H1 (cell line): ENCODE measurements around the gene ASGR1. TPM values are rescaled to one million over a fixed set of nuclear protein-coding genes. Genes with fewer than 3 reads are reported as not detected.

ENCODE experiments used
- CTCF ChIA-PET: fragments of 300-600 bp; sonication (Branson Sonifier 250); formaldehyde crosslinking; loops from one replicate; lab custom pipeline; 2021; ENCODE audit not compliant: partially characterized antibody; lab: Charles Lee
- POLR2A ChIA-PET: fragments of 300-600 bp; sonication (Branson Sonifier 250); formaldehyde crosslinking; loops from one replicate; lab custom pipeline; 2021; ENCODE audit warnings: inconsistent platforms; ENCODE audit not compliant: partially characterized antibody; lab: Charles Lee
- DNase-seq, 2 experiments: peaks; one replicate each; pipeline versions ENCODE4 v3.0.0 to v3.0.0-alpha.2; 2010 to 2022; ENCODE audit warnings: low spot score in 2 of 2, low read depth in 1 of 2, mixed read lengths in 1 of 2
- FAIRE-seq: peaks from 2 replicates; lab custom pipeline; 2011; peaks lifted over from hg19 to GRCh38; lab: Jason Lieb, UNC
- H2AFZ ChIP-seq: 2 replicates; pipeline ENCODE4 v1.8.1; 2012; ENCODE audit warnings: low read length, inconsistent platforms
- H2AK5ac ChIP-seq: 2 replicates; pipeline ENCODE4 v1.6.1; 2013; ENCODE audit warnings: low read depth, low read length
- H2BK120ac ChIP-seq: replicated peaks from 2 replicates; pipeline ENCODE3; 2013; ENCODE audit warnings: low read depth, low read length, inconsistent platforms
- H2BK12ac ChIP-seq: 2 replicates; pipeline ENCODE4 v1.6.1; 2013; ENCODE audit warnings: low read depth, low read length
- H2BK15ac ChIP-seq: 2 replicates; pipeline ENCODE4 v1.6.1; 2013; ENCODE audit warnings: low read length
- H2BK20ac ChIP-seq: 2 replicates; pipeline ENCODE4 v1.6.1; 2013; ENCODE audit warnings: low read length
- H2BK5ac ChIP-seq: 2 replicates; pipeline ENCODE4 v1.6.1; 2013; ENCODE audit warnings: low read depth, low read length
- H3K14ac ChIP-seq: 2 replicates; pipeline ENCODE4 v1.6.1; 2013; ENCODE audit warnings: inconsistent platforms; ENCODE audit not compliant: insufficient read length
- H3K18ac ChIP-seq: 2 replicates; pipeline ENCODE4 v1.6.1; 2013; ENCODE audit warnings: low read length; ENCODE audit errors: extremely low read depth
- H3K23ac ChIP-seq: 2 replicates; pipeline ENCODE4 v1.6.1; 2013; ENCODE audit warnings: inconsistent platforms; ENCODE audit not compliant: insufficient read length
- H3K23me2 ChIP-seq: 2 replicates; pipeline ENCODE4 v1.6.1; 2013; ENCODE audit warnings: low read depth, low read length
- H3K27ac ChIP-seq: 2 replicates; pipeline ENCODE4 v1.6.1; 2011; ENCODE audit warnings: low read depth, low read length, inconsistent platforms
- H3K27me3 ChIP-seq, 4 experiments: replicated peaks in 1 of 4; 1 replicate in 1 of 4; 2 replicates in 3 of 4; pipeline versions ENCODE4 v1.6.1 to v1.8.1; 2011 to 2013; ENCODE audit warnings: low read length in 3 of 4, mild to moderate bottlenecking in 3 of 4, inconsistent platforms in 2 of 4, mixed read lengths in 2 of 4, moderate library complexity in 1 of 4; ENCODE audit not compliant: control insufficient read depth in 3 of 4, insufficient read depth in 3 of 4; ENCODE audit errors: extremely low read depth in 1 of 4
- H3K36me3 ChIP-seq, 4 experiments: 2 replicates each; pipeline versions ENCODE4 v1.6.1 to v1.8.1; 2011 to 2013; ENCODE audit warnings: mild to moderate bottlenecking in 4 of 4, low read length in 3 of 4, moderate library complexity in 2 of 4, control low read depth in 1 of 4, inconsistent platforms in 1 of 4; ENCODE audit not compliant: insufficient read depth in 4 of 4, control insufficient read depth in 2 of 4
- H3K4ac ChIP-seq: replicated peaks from 2 replicates; pipeline ENCODE3; 2013; ENCODE audit warnings: low read length, low read depth, mixed read lengths, inconsistent platforms; ENCODE audit not compliant: insufficient read length
- H3K4me1 ChIP-seq, 4 experiments: replicated peaks in 1 of 4; 1 replicate in 1 of 4; 2 replicates in 3 of 4; pipeline versions ENCODE4 v1.6.1 to v1.8.1; 2011 to 2013; ENCODE audit warnings: low read length in 3 of 4, inconsistent platforms in 2 of 4, mixed read lengths in 1 of 4; ENCODE audit not compliant: insufficient read depth in 4 of 4, control insufficient read depth in 3 of 4
- H3K4me2 ChIP-seq, 2 experiments: 2 replicates each; pipeline versions ENCODE4 v1.6.1 to v1.8.1; 2011 to 2013; ENCODE audit warnings: low read depth in 2 of 2, low read length in 2 of 2, control low read depth in 1 of 2, inconsistent platforms in 1 of 2, mild to moderate bottlenecking in 1 of 2; ENCODE audit not compliant: insufficient read depth in 1 of 2
- H3K4me3 ChIP-seq, 4 experiments: fragments of 200-600, 300-600 bp in 1 of 4; sonication (generic), shearing (Covaris generic), sonication (Bioruptor Twin) in 1 of 4; 2 replicates each; pipeline versions ENCODE4 v1.5.1 to v1.8.1; 2011 to 2016; ENCODE audit warnings: low read length in 4 of 4, low read depth in 3 of 4, control low read depth in 2 of 4, inconsistent platforms in 2 of 4, mild to moderate bottlenecking in 2 of 4, mixed read lengths in 1 of 4, moderate library complexity in 1 of 4; ENCODE audit not compliant: insufficient read depth in 2 of 4; ENCODE audit errors: extremely low read depth in 1 of 4
- H3K56ac ChIP-seq: replicated peaks from 2 replicates; pipeline ENCODE3; 2013; ENCODE audit warnings: low read depth, mild to moderate bottlenecking, mixed read lengths, low read length, inconsistent platforms; ENCODE audit not compliant: insufficient read length
- H3K79me1 ChIP-seq: 2 replicates; pipeline ENCODE4 v1.6.1; 2013; ENCODE audit warnings: low read depth, low read length, control low read depth
- H3K79me2 ChIP-seq, 2 experiments: 2 replicates each; pipeline versions ENCODE4 v1.6.1 to v1.8.1; 2012 to 2013; ENCODE audit warnings: low read length in 2 of 2, mild to moderate bottlenecking in 2 of 2, inconsistent platforms in 1 of 2; ENCODE audit not compliant: insufficient read depth in 2 of 2, control insufficient read depth in 1 of 2
- H3K9ac ChIP-seq, 4 experiments: replicated peaks in 1 of 4; 1 replicate in 1 of 4; 2 replicates in 3 of 4; pipeline versions ENCODE4 v1.6.1 to v1.8.1; 2011 to 2013; ENCODE audit warnings: low read depth in 3 of 4, low read length in 3 of 4, control low read depth in 2 of 4, mild to moderate bottlenecking in 2 of 4, moderate library complexity in 2 of 4, inconsistent platforms in 1 of 4; ENCODE audit errors: extremely low read depth in 1 of 4
- H3K9me3 ChIP-seq, 2 experiments: 2 replicates each; pipeline versions ENCODE4 v1.6.1 to v1.8.1; 2012 to 2013; ENCODE audit warnings: mild to moderate bottlenecking in 2 of 2, moderate library complexity in 2 of 2, control low read depth in 1 of 2, inconsistent platforms in 1 of 2, low read depth in 1 of 2, low read length in 1 of 2, mixed read lengths in 1 of 2; ENCODE audit not compliant: insufficient read depth in 2 of 2
- H4K20me1 ChIP-seq, 2 experiments: replicated peaks in 1 of 2; 2 replicates each; pipeline versions ENCODE3 to v1.8.1; 2011 to 2013; ENCODE audit warnings: inconsistent platforms in 2 of 2, low read length in 2 of 2, mild to moderate bottlenecking in 1 of 2; ENCODE audit not compliant: insufficient read depth in 2 of 2, control insufficient read depth in 1 of 2
- H4K5ac ChIP-seq: 2 replicates; pipeline ENCODE4 v1.6.1; 2013; ENCODE audit warnings: low read length, low read depth, mixed read lengths, inconsistent platforms; ENCODE audit not compliant: insufficient read length
- H4K8ac ChIP-seq: 2 replicates; pipeline ENCODE4 v1.8.0; 2013; ENCODE audit warnings: mild to moderate bottlenecking, moderate library complexity, low read length, inconsistent platforms; ENCODE audit not compliant: insufficient read depth; ENCODE audit errors: extremely low read depth
- H4K91ac ChIP-seq: replicated peaks from 2 replicates; pipeline ENCODE3; 2013; ENCODE audit warnings: low read length, mixed read lengths, inconsistent platforms; ENCODE audit not compliant: insufficient read length
- HDAC6 ChIP-seq: IDR thresholded peaks from one replicate; pipeline ENCODE4 v1.7.1; 2012; ENCODE audit warnings: low read depth, mild to moderate bottlenecking, inconsistent platforms, low read length, moderate library complexity
- JUN ChIP-seq: IDR thresholded peaks from 2 replicates; pipeline ENCODE4 v1.6.1; 2011; ENCODE audit warnings: low read depth, mild to moderate bottlenecking, improper control_type of control experiment, low read length
- KDM5A ChIP-seq: fragments of 200-600 bp; IDR thresholded peaks from 2 replicates; pipeline ENCODE4 v1.7.1; 2012; ENCODE audit warnings: mild to moderate bottlenecking, low read length, inconsistent platforms, mixed read lengths
- POLR2A ChIP-seq, 2 experiments: IDR thresholded peaks; 1 replicate in 1 of 2; 2 replicates in 1 of 2; pipeline ENCODE4 v1.6.1; 2011; ENCODE audit warnings: low read depth in 2 of 2, low read length in 2 of 2, mild to moderate bottlenecking in 2 of 2; ENCODE audit errors: control extremely low read depth in 1 of 2
- POLR2AphosphoS5 ChIP-seq: IDR thresholded peaks from 2 replicates; pipeline ENCODE4 v1.6.1; 2011; ENCODE audit warnings: low read depth, low read length
- SP4 ChIP-seq: IDR thresholded peaks from 2 replicates; pipeline ENCODE4 v1.6.1; 2012; ENCODE audit warnings: low read length, inconsistent platforms
- SUZ12 ChIP-seq: fragments of 200-600 bp; sonication (generic); IDR thresholded peaks from 2 replicates; pipeline ENCODE4 v1.6.1; 2012; ENCODE audit warnings: mild to moderate bottlenecking, inconsistent platforms, low read length, moderate library complexity, mixed read lengths
- TCF12 ChIP-seq: IDR thresholded peaks from 2 replicates; pipeline ENCODE4 v1.6.1; 2011; ENCODE audit warnings: low read depth, mild to moderate bottlenecking, low read length
- WGBS, 2 experiments: shearing (Covaris generic) in 1 of 2; methylation state at CpG; one replicate each; pipeline versions ENCODE4 v1.1.6 to v1.1.7; 2013 to 2015; ENCODE audit warnings: low lambda C conversion rate in 2 of 2, mixed read lengths in 2 of 2, inconsistent platforms in 1 of 2, low coverage in 1 of 2, missing lambda C conversion rate in 1 of 2; ENCODE audit not compliant: insufficient replicate concordance in 2 of 2, insufficient coverage in 1 of 2, insufficient read length in 1 of 2; ENCODE audit errors: extremely low coverage in 1 of 2, missing lambda C conversion rate in 1 of 2; 5-methylcytosine and 5-hydroxymethylcytosine counted together
- polyA plus RNA-seq, 7 experiments: library from polyadenylated mRNA; depleted of rRNA in 3 of 7; stranded (reverse) in 5 of 7; unstranded in 2 of 7; fragments of >200 nt in 5 of 7; fragments of 200-250 nt in 2 of 7; gene quantifications; 1 replicate in 5 of 7; 2 replicates in 1 of 7; 4 replicates in 1 of 7; pipeline versions ENCODE4 v1.2.1 to v1.2.3, GENCODE V29; 2011 to 2013; ENCODE audit warnings: missing spikeins in 2 of 7, mixed read lengths in 2 of 7
- total RNA-seq: library from RNA; stranded (reverse); fragmentation: NEBNext Ultra II Directional; extraction: Animal tissue kit (Norgen Biotek cat#: 25700); gene quantifications from 2 replicates; pipeline ENCODE4 v1.2.1, GENCODE V29; 2021

The ASGR1 gene
- total and polyA plus RNA-seq, 2 of the 8 experiments (the other 6 are each of a cell fraction or from before 2014, with no cell fraction given), result 10.8 to 14.5 TPM

DNA sequence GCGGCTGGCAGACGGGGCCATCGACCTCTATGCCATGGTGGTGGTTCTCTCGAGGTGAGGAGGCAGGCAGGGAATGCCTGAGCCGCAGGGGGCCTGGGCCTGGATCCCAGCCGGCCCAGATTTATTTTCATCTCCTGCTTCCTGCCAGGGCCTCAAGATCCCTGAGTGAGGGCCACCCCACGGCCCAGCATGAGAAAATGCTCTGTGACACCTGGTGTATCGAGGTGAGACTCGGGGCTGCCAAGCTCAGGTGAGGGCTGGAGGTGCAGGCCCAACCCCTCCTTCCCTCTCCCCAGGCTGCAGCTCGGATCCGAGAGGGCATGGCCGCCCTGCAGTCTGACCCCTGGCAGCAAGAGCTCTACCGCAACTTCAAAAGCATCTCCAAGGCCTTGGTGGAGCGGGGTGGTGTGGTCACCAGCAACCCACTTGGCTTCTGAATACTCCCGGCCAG, 45.5 kb upstream of the ASGR1 start:
- Histone ChIP-seq H4K91ac (no peak overlapping the region), H3K79me1 (no peaks in the 10 kb centered on the region; the same call in 1 of the 2 replicates), H3K27me3 (no peaks in the 10 kb centered on the region), H3K9me3 (no peaks in the 10 kb centered on the region), H2BK5ac (no peak overlapping the region), H2BK120ac (no peak overlapping the region), H3K36me3 (peaks cover 26 to 73% (median 60%) of the 10 kb centered on the region in 4 experiments), H3K23me2 (peaks cover 5% of the 10 kb centered on the region; the same call in 1 of the 2 replicates), H3K4me3 (no peak overlapping the region), H2AK5ac (no peak overlapping the region), H2BK12ac (no peak overlapping the region), H3K4me1 (peaks cover 0 to 10% (median 3%) of the 10 kb centered on the region in 4 experiments; a peak in 3 of 7 replicates), H3K4me2 (no peak overlapping the region), H3K79me2 (no peaks in the 10 kb centered on the region), H4K5ac (no peak overlapping the region), H3K9ac (no peak overlapping the region), H3K23ac (no peak overlapping the region), H4K20me1 (peaks cover 16 to 42% of the 10 kb centered on the region in 2 experiments), H2BK15ac (no peak overlapping the region), H3K56ac (no peak overlapping the region), H3K4ac (no peak overlapping the region), H4K8ac (peak overlapping the region; percentile 15; the same call in 1 of the 2 replicates), H3K14ac (no peak overlapping the region), H2AFZ (no peak overlapping the region), H3K18ac (no peak overlapping the region), H3K27ac (no peak overlapping the region), H2BK20ac (no peak overlapping the region)
- no peak for DNase-seq
- POLR2A ChIA-PET, result interaction anchor here (0.7 to 10.7 kb wide), 10 partner anchors 11 to 351 kb away, joined by 3 to 386 read pairs (median 6); partner anchors contain the start of genes CLDN7, CTDNEP1, DVL2 and ELP5
- 85% methylated on average over 11 of the region's 15 CpGs; no CpG with 5 or more reads in 1 of the 2 experiments for WGBS, 2 experiments
- CTCF ChIA-PET, result interaction anchor here (0.8 to 1.1 kb wide), 3 partner anchors 11 to 24 kb away, joined by 3 to 4 read pairs (median 3); no protein-coding TSS in a partner anchor
- no peak for FAIRE-seq
- TF ChIP-seq SUZ12, result no peak
- no peak for TF ChIP-seq JUN
- TF ChIP-seq POLR2AphosphoS5, result peak; percentile 34; the same call in 1 of the 2 replicates
- no peak for TF ChIP-seq HDAC6
- no peak for TF ChIP-seq KDM5A
- TF ChIP-seq TCF12, result no peak
- TF ChIP-seq SP4, result no peak
- no peak for TF ChIP-seq POLR2A (IDR thresholded peaks at IDR 0.05; ENCODE audit: control extremely low read depth in 1 of 2, low read depth in 2 of 2, low read length in 2 of 2)
- TF ChIP-seq, all 59 proteins: peak for 1
